ENCODE results near the gene TSSC4.

Gene TSSC4

DNA sequence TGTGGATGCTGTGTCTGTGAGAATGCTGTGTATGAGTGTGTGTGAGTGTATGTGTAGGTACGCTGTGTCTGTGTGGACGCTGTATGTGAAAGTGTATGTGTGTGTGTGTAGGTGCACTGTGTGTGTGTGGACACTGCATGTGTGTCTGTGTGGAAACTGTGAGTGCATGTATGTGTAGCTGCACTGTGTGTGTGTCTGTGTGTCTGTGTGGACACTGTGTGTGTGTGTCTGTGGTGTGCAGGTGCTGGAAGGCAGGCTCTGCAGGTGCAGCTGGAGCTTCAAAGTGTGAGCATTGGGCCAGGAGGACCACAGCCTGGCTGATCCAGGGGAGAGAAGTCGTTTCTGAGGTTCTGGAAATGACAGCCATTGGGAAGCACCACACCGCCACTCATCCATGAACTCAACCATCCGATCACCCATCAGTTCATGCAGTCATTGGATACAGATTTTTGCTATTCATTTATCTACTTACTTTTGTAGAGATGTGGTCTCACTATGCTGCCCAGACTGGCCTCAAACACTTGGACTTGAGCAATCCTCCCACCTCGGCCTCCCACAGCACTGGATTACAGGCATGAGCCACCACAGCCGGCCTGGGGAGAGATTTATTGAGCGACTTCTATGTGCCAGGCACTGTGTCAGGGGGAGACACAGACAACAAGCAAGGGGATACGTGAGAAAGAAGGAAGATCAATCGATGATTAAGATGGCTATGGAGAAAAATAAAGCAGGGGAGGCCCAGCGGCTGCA, 34.1 kb downstream of the TSSC4 start:
- no peak for DNase-seq (ENCODE audit: low spot score)

- no peak for DNase-seq (ENCODE audit: low spot score)
Measured at GRCh38 chr11:2435288-2436012, 34.9 kb downstream of the TSSC4 start.

DNA sequence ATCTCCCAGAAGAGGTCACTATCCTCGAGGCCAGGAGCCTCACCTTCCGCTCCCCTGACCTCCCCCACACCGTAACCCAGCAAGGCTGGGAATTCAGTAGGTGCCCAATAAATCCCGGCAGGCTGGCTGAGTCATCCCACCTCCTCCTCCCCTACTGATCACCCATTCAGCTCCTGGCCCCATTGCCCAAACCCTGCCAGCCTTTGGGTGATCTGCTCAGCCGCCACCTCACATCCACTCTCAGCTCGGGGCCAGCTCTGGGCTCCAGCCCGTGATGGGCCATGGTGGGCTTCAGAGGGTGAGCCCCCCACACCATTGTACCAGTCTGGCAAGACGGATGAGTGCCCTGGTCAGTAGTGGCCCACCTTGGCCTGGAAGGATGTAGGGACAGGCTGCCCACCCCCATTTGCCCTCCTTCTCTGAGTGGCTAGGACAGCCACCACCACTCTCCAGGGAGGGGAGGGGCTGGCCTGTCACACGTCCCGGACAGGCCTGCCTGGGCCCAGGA, 35.5 kb downstream of the TSSC4 start:
- DNase-seq (ENCODE audit: low spot score), result no peak

DNA sequence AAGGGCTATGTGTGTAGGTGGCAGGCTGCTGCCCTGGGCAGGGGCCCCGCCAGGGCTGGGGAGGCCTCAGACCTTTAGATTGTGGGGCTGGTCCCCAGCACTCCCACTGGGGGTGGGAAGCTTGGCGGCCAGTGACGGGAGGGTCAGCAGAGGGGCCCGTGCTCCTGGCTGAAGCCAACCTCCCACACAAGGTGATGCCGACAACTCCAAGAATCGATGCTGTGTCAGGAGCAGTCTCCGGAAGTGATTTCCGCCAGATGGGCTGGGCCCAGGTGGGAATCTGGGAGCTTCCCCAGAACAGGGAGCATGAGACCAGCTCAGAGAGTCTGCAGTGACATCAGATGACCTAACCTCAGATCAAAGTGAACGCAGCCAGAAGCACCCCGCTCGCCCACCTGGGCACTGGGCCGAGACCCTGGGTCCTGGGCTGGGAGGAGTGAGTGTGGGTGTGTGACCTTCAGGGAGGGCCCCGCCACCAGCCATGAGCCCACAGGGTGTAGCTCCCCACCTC, 36.0 kb downstream of the TSSC4 start:
- no peak for DNase-seq (ENCODE audit: low spot score)

GRCh38 chr11:2437516-2437915, 37.0 kb downstream of the TSSC4 start:
- DNase-seq (ENCODE audit: low spot score), result no peak

GRCh38 chr11:2439820-2440219, 39.3 kb downstream of the TSSC4 start:
- DNase-seq (ENCODE audit: low spot score), result no peak

DNA sequence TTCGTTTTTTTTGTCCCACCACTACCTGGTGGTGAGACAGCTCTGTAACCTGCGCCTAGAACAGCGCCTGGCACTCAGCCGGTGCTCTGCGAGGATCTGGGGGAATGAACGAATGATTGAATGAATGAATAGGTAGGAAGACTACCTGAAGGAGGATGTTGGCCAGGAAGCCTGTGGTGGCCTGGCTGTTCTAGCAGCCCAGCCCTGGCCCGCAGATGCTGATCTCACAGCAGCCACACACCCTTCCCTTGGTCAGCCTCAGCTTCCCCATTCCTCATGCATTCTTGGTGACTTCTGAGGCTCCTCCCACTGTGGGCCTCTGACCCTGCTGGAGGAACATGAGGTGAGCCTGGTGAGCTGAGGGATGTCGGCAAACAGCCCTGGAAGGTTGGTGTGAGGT, 40.1 kb downstream of the TSSC4 start:
- DNase-seq (ENCODE audit: low spot score), result no peak

DNA sequence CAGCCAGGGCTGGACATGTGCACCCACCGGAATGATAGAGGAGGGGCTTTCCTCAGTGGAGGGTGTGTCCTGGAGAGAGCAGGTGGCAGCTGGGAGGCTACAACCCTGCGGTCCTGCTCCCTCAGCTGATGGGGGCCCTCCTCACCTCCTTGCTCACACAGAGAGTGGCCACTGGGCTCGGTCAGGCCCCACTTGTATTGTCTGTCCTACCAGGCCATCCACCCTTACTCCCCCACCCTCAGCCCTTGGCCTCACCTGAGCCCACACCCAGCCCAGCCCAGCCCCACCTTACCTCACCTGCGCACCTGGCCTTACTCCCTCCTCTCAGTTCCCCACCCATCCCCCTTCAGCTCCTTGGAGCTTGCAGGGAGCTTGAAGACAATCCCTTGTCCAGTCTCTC, 40.6 kb downstream of the TSSC4 start:
- no peak for DNase-seq (ENCODE audit: low spot score)

DNA sequence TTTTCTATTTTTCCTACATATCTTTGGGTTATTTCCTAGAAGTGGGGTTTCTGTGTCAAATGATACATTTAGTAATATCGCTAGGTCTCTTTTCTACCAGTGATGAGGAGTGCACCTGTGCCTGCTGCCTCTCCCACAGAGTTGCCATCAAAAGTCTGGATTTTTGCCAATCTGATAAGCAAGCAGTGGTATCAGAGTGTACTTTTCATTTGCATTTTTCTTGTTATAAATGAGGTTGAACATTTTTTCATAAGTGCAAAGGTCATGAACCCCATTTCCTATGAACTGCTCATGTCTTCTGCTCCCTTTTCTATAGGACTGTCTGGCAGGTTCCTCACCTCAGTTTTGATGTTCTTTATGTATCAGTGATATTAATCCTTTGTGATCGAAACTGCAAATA, 42.0 kb downstream of the TSSC4 start:
- no peak for DNase-seq (ENCODE audit: low spot score)

- DNase-seq (ENCODE audit: low spot score), result no peak
Measured at GRCh38 chr11:2443406-2443805, 42.9 kb downstream of the TSSC4 start.

GRCh38 chr11:2443881-2444820, 43.6 kb downstream of the TSSC4 start, which contains the start of gene TRPM5:
TSS of gene TRPM5 (minus strand) at chr11:2444514. CDS start at chr11:2423036, 21,478 bp downstream.
- DNase-seq (ENCODE audit: low spot score), result peak; percentile 90

- peak; percentile 88 for DNase-seq (ENCODE audit: low spot score)
Measured at GRCh38 chr11:2444821-2445745, 44.5 kb downstream of the TSSC4 start, which contains the start of gene KCNQ1. TSS of gene KCNQ1 (plus strand) at chr11:2445008. CDS start at chr11:2445099, 91 bp downstream.

DNA sequence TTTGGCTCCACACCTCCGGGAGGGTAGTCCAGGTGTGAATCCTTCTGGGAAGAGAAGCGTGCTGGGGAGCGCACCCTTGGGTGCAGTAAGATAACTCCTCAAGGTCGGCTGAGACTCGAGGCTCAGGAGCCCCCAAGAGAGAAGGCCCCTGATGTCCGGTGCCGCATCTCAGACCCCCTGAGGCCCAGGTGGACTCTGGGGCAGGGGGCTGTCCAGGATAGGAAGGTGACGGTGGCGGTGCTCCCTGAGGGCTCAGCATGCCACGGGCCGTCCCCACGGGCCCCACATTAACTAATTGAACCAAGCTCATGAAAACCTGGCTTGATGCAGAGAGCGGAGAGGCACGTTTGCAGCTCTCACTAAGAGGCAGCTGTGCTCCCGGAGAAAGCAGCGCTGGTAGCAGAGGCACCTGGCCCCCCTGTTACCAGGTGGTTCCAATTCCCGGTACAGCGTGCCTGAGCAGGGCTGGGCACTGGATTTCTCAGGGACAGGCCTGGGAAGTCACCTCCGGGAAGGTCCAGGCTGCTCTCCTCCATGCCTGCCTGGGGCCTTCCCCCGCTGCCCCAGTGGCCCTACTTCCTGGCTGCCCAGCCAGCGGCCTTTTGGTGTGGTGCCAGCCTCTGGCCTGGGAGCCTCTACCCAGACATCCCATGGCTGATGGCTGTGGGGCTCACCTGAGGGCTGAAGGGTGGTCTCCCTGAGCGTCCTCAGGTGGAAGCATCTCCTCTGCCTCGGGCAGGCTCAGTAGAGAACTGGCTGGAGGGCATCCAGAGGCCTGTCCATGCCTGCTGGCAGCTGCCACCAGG, 45.4 kb downstream of the TSSC4 start:
- DNase-seq (ENCODE audit: low spot score), result no peak

GRCh38 chr11:2446590-2447252, 46.2 kb downstream of the TSSC4 start:
- peak; percentile 68 for DNase-seq (ENCODE audit: low spot score)

- no peak for DNase-seq (ENCODE audit: low spot score)
Measured at GRCh38 chr11:2447253-2447950, 46.9 kb downstream of the TSSC4 start.

DNA sequence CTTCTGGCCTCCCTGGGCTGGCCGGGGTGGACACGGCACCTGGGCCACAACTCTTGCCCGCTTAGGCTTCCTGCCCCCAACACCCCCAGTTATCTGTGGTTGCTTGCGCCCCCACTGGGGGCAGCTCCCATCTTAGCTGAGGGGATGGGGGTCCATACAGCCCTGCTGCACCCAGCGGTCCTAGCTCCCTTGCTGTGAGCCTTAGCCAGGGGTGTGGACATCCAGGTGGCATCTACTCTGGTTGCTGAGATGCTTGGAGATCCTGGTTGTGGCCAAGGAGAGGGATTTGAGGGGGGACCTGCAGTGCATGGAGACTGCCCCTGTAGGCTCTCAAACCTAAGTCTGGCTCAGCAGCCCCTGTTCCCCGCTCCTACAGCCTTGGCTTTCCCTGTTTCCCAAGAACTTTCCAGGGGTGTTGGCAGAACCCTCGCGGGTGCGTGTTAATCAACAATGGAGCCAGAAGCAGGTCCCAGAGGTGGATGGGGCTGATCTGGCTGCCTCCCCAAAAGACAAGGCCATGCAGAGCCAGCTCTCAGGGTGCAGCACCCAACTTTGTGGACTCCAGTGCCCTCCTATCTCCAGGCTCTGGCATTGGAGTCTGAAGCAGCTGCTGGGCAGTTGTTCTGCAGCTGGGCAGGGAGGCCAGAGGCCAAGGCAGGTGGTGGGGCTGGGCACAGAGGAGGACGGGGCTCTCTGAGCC, 47.6 kb downstream of the TSSC4 start:
- DNase-seq (ENCODE audit: low spot score), result no peak

GRCh38 chr11:2448661-2449547, 48.4 kb downstream of the TSSC4 start:
- no peak for DNase-seq (ENCODE audit: low spot score)

All from germinal center (tissue), 1 donor.